GM12864 (cell line): ENCODE measurements around the gene MRPL52.

Experiments
- DNase-seq: peaks from one replicate; pipeline ENCODE4 v3.0.0-alpha.2; 2011; ENCODE audit warnings: low read depth
- H3K4me3 ChIP-seq: 2 replicates; pipeline ENCODE4 v1.5.1; 2011; ENCODE audit warnings: mild to moderate bottlenecking, low read depth, low read length, control low read depth
- CTCF ChIP-seq: IDR thresholded peaks from 2 replicates; pipeline ENCODE4 v1.5.1; 2011; ENCODE audit warnings: low read depth, mild to moderate bottlenecking, moderate library complexity, low read length, control low read depth, inconsistent platforms; ENCODE audit errors: missing control alignments

Gene MRPL52

GRCh38 chr14:22878271-22879246 lies 48.9 kb downstream of the MRPL52 start:
- DNase-seq: no peak
- no peak overlapping the region for H3K4me3 ChIP-seq
- TF ChIP-seq CTCF: no peak

- DNase-seq: no peak
- no peak for TF ChIP-seq CTCF
Observed at GRCh38 chr14:22882064-22882463, 52.4 kb downstream of the MRPL52 start.

GRCh38 chr14:22882529-22883172 lies 53.0 kb downstream of the MRPL52 start:
- DNase-seq: no peak
- H3K4me3 ChIP-seq: no peak overlapping the region
- TF ChIP-seq CTCF: no peak

More at GRCh38 chr14:22882064-22882463, 52.4 kb downstream of the MRPL52 start:
- no peak overlapping the region for H3K4me3 ChIP-seq

GRCh38 chr14:22883173-22883976 lies 53.7 kb downstream of the MRPL52 start, which contains the start of gene REM2:
TSS of gene REM2 (plus strand) at chr14:22883222. CDS start at chr14:22883288, 66 bp downstream.
- no peak within 1 kb of the TSS for H3K4me3 ChIP-seq
- no peak for TF ChIP-seq CTCF
- no peak for DNase-seq

GRCh38 chr14:22884076-22884737 lies 54.5 kb downstream of the MRPL52 start:
- H3K4me3 ChIP-seq: no peak overlapping the region
- no peak for TF ChIP-seq CTCF
- no peak for DNase-seq
